GM12872 (cell line): ENCODE results near the gene RERE.
A peak's percentile ranks its signal among the peaks of the same experiment; 100 is the strongest.

ENCODE experiments used
- CTCF ChIP-seq: IDR thresholded peaks from 3 replicates; pipeline ENCODE4 v1.5.1; 2011; ENCODE audit warnings: low read depth, mild to moderate bottlenecking, low read length, moderate library complexity; ENCODE audit not compliant: insufficient read depth

The RERE gene

GRCh38 chr1:8565802-8566201 lies 251.6 kb downstream of the RERE start:
- no peak for TF ChIP-seq CTCF

- TF ChIP-seq CTCF, result no peak
These were observed 253.4 kb downstream of the RERE start for GRCh38 chr1:8563944-8564537.

GRCh38 chr1:8562881-8563865 lies 254.3 kb downstream of the RERE start:
- no peak for TF ChIP-seq CTCF

- TF ChIP-seq CTCF, result no peak
These were observed 255.2 kb downstream of the RERE start for GRCh38 chr1:8562222-8562621.

- peak; percentile 77 for TF ChIP-seq CTCF
These were observed 256.6 kb downstream of the RERE start for GRCh38 chr1:8560611-8561544.

- no peak for TF ChIP-seq CTCF
These were observed 257.4 kb downstream of the RERE start for GRCh38 chr1:8560035-8560434.

- TF ChIP-seq CTCF, result no peak
These were observed 261.9 kb downstream of the RERE start for GRCh38 chr1:8555582-8555981.
